22Rv1 (cell line): ENCODE measurements around the gene CLECL1.
"Not testable (repeated sequence)": the region's sequence is repeated elsewhere in the genome, so short reads cannot be mapped to it uniquely, and the experiment has no call there.

Experiments used
- H3K27ac ChIP-seq: fragments of 450-650 bp; 2 replicates; pipeline ENCODE4 v1.5.1; 2017
- CTCF ChIP-seq: fragments of 450-650 bp; IDR thresholded peaks from 2 replicates; pipeline ENCODE4 v1.5.1; 2017; ENCODE audit warnings: mild to moderate bottlenecking
- ZFX ChIP-seq: fragments of 450-650 bp; IDR thresholded peaks from 2 replicates; pipeline ENCODE4 v1.6.1; 2017; ENCODE audit warnings: antibody characterized with exemption, borderline replicate concordance

The CLECL1 gene

GRCh38 chr12:9707356-9707755 is 25.5 kb downstream of the CLECL1 start:
- H3K27ac ChIP-seq, result no peak overlapping the region
- TF ChIP-seq ZFX (no peak), CTCF (no peak)

- TF ChIP-seq ZFX, result no peak
- no peak for TF ChIP-seq CTCF
- H3K27ac ChIP-seq, result no peak overlapping the region
Measured at GRCh38 chr12:9706086-9706685, 26.7 kb downstream of the CLECL1 start.

GRCh38 chr12:9704561-9704960 is 28.3 kb downstream of the CLECL1 start:
- H3K27ac ChIP-seq, result not testable (repeated sequence)

- H3K27ac ChIP-seq, result no peak overlapping the region
- TF ChIP-seq CTCF (no peak), ZFX (no peak)
Measured at GRCh38 chr12:9702255-9702654, 30.6 kb downstream of the CLECL1 start.

GRCh38 chr12:9701380-9702154 is 31.3 kb downstream of the CLECL1 start:
- no peak overlapping the region for H3K27ac ChIP-seq
- TF ChIP-seq ZFX, result no peak
- TF ChIP-seq CTCF, result no peak

- TF ChIP-seq ZFX (no peak), CTCF (no peak)
Measured at GRCh38 chr12:9700606-9700956, 32.3 kb downstream of the CLECL1 start.

GRCh38 chr12:9699898-9700605 is 32.8 kb downstream of the CLECL1 start:
- H3K27ac ChIP-seq, result no peak overlapping the region
- no peak for TF ChIP-seq ZFX
- no peak for TF ChIP-seq CTCF

More at GRCh38 chr12:9700606-9700956, 32.3 kb downstream of the CLECL1 start:
- no peak overlapping the region for H3K27ac ChIP-seq
